Activated CD4-positive, alpha-beta T cell treated with anti-CD3 and anti-CD28 coated beads, Interleukin-2, amount 50 U/mL, for 4 hours (primary cell): ENCODE results near the gene USH2A.

Experiments
- DNase-seq, 2 experiments: peaks; one replicate each; pipeline ENCODE4 v3.0.0-alpha.2; 2020

The USH2A gene

GRCh38 chr1:215899901-215900300, 523.3 kb downstream of the USH2A start:
- no peak for DNase-seq

GRCh38 chr1:215895893-215896292, 527.4 kb downstream of the USH2A start:
- DNase-seq: no peak

- no peak for DNase-seq
Observed at GRCh38 chr1:215895276-215895675, 528.0 kb downstream of the USH2A start.

- no peak for DNase-seq
Observed at GRCh38 chr1:215894617-215895016, 528.6 kb downstream of the USH2A start.

GRCh38 chr1:215891266-215892057, 531.8 kb downstream of the USH2A start:
- DNase-seq: no peak

GRCh38 chr1:215890438-215890837, 532.8 kb downstream of the USH2A start:
- no peak for DNase-seq

GRCh38 chr1:215889871-215890270, 533.4 kb downstream of the USH2A start:
- no peak for DNase-seq

GRCh38 chr1:215888159-215888558, 535.1 kb downstream of the USH2A start:
- DNase-seq: no peak

- DNase-seq: no peak
Observed at GRCh38 chr1:215887627-215888026, 535.6 kb downstream of the USH2A start.

- DNase-seq: no peak
Observed at GRCh38 chr1:215883004-215883403, 540.2 kb downstream of the USH2A start.

- DNase-seq: no peak
Observed at GRCh38 chr1:215878843-215879242, 544.4 kb downstream of the USH2A start.

GRCh38 chr1:215878128-215878527, 545.1 kb downstream of the USH2A start:
- DNase-seq: no peak

- DNase-seq: no peak
Observed at GRCh38 chr1:215877452-215877951, 545.7 kb downstream of the USH2A start.

- no peak for DNase-seq
Observed at GRCh38 chr1:215875712-215876111, 547.5 kb downstream of the USH2A start.

GRCh38 chr1:215875236-215875635, 548.0 kb downstream of the USH2A start:
- no peak for DNase-seq

- DNase-seq: no peak
Observed at GRCh38 chr1:215872658-215873057, 550.6 kb downstream of the USH2A start.

GRCh38 chr1:215868500-215868899, 554.7 kb downstream of the USH2A start:
- DNase-seq: no peak

GRCh38 chr1:215865060-215865459, 558.2 kb downstream of the USH2A start:
- DNase-seq: no peak

- DNase-seq: no peak
Observed at GRCh38 chr1:215863796-215864195, 559.5 kb downstream of the USH2A start.

- DNase-seq: no peak
Observed at GRCh38 chr1:215860833-215861232, 562.4 kb downstream of the USH2A start.

- DNase-seq: no peak
Observed at GRCh38 chr1:215857317-215857716, 565.9 kb downstream of the USH2A start.

- no peak for DNase-seq
Observed at GRCh38 chr1:215845234-215845891, 577.9 kb downstream of the USH2A start.

- no peak for DNase-seq
Observed at GRCh38 chr1:215844777-215845176, 578.5 kb downstream of the USH2A start.

GRCh38 chr1:215844266-215844665, 579.0 kb downstream of the USH2A start:
- DNase-seq: no peak
